Measurements from ENCODE around the gene NXPH4. TPM values are rescaled to one million over a fixed set of nuclear protein-coding genes. Genes with fewer than 3 reads are reported as not detected.

NXPH4 gene
- total RNA-seq, 4 donors from 2014 or later, result 18.4 to 21.3 (median 19.9) TPM

GRCh38 chr12:57263096-57263495 lies 46.5 kb downstream of the NXPH4 start:
- no peak for DNase-seq (ENCODE audit: low spot score in 2 of 2)
- no peak for TF ChIP-seq CTCF (IDR thresholded peaks at IDR 0.05)
- TF ChIP-seq POLR2A (IDR thresholded peaks at IDR 0.05), result no peak
- intact Hi-C loops (cut with DNase I; ENCODE audit: low total_unique reads), result loop anchor here (5.0 kb wide), 1 partner anchor 189 kb away; no protein-coding TSS in a partner anchor
- WGBS, 2 donors, result 88 to 93% methylated on average over 2 of the region's 2 CpGs
- H3K4me3 ChIP-seq (ENCODE audit: low read depth, poor library complexity, severe bottlenecking), result no peak overlapping the region

GRCh38 chr12:57266681-57267080 lies 50.1 kb downstream of the NXPH4 start:
- no peak overlapping the region for H3K4me3 ChIP-seq (ENCODE audit: low read depth, poor library complexity, severe bottlenecking)
- DNase-seq (ENCODE audit: low spot score in 2 of 2), result no peak
- no peak for TF ChIP-seq CTCF (IDR thresholded peaks at IDR 0.05)
- TF ChIP-seq POLR2A (IDR thresholded peaks at IDR 0.05), result no peak
- intact Hi-C loops (cut with DNase I; ENCODE audit: low total_unique reads), result no loop called here

- intact Hi-C loops (cut with DNase I; ENCODE audit: low total_unique reads), result no loop called here
- TF ChIP-seq CTCF (IDR thresholded peaks at IDR 0.05), result no peak
- TF ChIP-seq POLR2A (IDR thresholded peaks at IDR 0.05), result no peak
- WGBS, 2 donors, result 87 to 91% methylated on average over 7 of the region's 7 CpGs
- no peak for DNase-seq (ENCODE audit: low spot score in 2 of 2)
- no peak overlapping the region for H3K4me3 ChIP-seq (ENCODE audit: low read depth, poor library complexity, severe bottlenecking)
Measured at GRCh38 chr12:57268264-57268663, 51.7 kb downstream of the NXPH4 start.

GRCh38 chr12:57270966-57271470 lies 54.4 kb downstream of the NXPH4 start:
- TF ChIP-seq POLR2A (IDR thresholded peaks at IDR 0.05) (no peak), CTCF (IDR thresholded peaks at IDR 0.05) (no peak)
- H3K4me3 ChIP-seq (ENCODE audit: low read depth, poor library complexity, severe bottlenecking), result no peak overlapping the region
- DNase-seq (ENCODE audit: low spot score in 2 of 2), result no peak
- WGBS, 2 donors, result 91 to 95% methylated on average over 1 of the region's 1 CpG
- intact Hi-C loops (cut with DNase I; ENCODE audit: low total_unique reads), result no loop called here

GRCh38 chr12:57272337-57273151 lies 56.0 kb downstream of the NXPH4 start:
- DNase-seq (ENCODE audit: low spot score in 2 of 2), result no peak
- no peak for TF ChIP-seq POLR2A (IDR thresholded peaks at IDR 0.05)
- TF ChIP-seq CTCF (IDR thresholded peaks at IDR 0.05), result no peak
- no peak overlapping the region for H3K4me3 ChIP-seq (ENCODE audit: low read depth, poor library complexity, severe bottlenecking)
- WGBS, 2 donors, result 78 to 85% methylated on average over 7 of the region's 7 CpGs
- intact Hi-C loops (cut with DNase I; ENCODE audit: low total_unique reads), result no loop called here
